Putamen (tissue), 1 donor: ENCODE data around the gene DLG4.
"Not testable (repeated sequence)": the region's sequence is repeated elsewhere in the genome, so short reads cannot be mapped to it uniquely, and the experiment has no call there.

Source experiments
- DNase-seq: peaks from one replicate; pipeline ENCODE4 v3.0.0-alpha.2; 2016; ENCODE audit warnings: low spot score

DLG4 gene

DNA sequence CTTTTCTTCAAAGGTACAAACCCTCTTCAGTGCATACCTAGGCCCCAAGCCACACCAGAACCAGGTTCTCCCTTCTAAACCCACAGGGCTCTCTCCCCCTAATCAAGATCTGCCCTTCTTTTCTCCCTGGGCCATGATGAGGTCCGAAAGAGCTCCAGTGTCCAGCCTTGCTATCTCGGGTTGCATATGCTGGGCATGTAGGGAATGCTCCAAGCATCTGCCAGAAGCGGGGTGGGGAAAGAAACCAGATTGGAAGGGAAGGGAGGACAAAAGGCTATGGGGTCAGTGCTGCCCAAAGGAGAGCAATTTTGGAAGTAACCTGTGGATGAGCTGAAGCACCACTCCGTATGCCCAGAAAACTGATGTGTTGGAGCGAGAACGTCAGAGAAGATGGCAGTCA is 29.6 kb upstream of the DLG4 start:
- DNase-seq, result no peak

DNA sequence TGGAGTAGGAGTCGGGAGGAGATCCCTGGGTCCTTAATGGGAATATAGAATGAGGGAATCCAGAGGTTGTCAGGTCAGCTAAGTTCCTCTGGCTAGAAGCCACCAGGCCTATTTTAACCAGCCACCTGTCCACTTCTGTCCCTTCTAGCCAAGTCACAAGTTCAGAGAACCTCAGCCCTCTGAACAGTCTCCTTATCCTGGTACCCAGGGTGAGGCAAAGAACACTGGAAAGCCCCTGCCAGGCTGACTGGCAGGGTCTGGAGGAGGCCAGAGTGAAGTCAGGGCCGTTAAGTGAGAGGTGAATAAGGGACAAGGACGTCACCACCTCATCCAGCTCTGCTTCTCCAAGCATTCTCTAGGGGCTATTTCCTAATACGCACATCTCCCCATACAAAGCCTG is 29.2 kb upstream of the DLG4 start:
- no peak for DNase-seq

- DNase-seq, result no peak
These were observed 27.1 kb upstream of the DLG4 start for GRCh38 chr17:7246779-7247178.

DNA sequence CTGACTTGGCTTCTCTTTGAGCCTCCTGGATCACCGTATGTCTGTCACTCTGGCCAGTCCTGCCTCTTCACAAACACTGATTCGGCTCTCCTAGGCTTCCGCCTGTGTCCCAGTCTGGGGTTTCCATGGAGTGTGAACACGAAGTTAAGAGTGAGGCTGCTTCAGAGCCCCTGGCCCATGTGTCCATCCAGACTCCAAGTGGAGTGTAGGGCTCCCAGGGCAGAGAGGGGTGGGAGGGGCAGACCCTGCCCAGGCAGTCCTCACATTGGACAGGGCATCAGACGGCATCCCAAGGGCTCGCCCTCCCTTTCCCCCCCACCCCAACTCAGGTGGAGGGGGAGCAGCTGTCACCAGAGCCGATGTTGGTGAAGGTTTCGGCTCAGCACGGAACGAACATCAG is 24.2 kb upstream of the DLG4 start:
- DNase-seq, result not testable (repeated sequence)

DNA sequence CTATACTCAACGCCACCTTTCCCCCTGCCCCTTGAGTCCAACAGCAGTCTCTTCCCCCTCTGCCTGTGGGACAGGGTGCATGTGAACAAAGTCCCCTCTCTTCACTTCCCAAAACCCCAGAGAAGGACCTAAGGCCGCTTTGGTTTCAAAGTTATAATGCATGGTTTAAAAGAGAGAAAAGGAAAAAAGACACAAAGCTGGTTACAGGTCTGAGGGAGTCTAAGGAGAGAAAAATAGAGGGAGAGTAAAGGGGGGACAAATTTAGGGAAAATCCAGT is 23.8 kb upstream of the DLG4 start:
- no peak for DNase-seq

- peak; percentile 96 for DNase-seq
These were observed 23.2 kb upstream of the DLG4 start for GRCh38 chr17:7242717-7243452.

- peak; percentile 95 for DNase-seq
These were observed 22.4 kb upstream of the DLG4 start, which contains the start of gene GABARAP for GRCh38 chr17:7241783-7242716. Gene GABARAP, minus strand, starts transcription at chr17:7242449. Its CDS starts 119 bp downstream, at chr17:7242330.

DNA sequence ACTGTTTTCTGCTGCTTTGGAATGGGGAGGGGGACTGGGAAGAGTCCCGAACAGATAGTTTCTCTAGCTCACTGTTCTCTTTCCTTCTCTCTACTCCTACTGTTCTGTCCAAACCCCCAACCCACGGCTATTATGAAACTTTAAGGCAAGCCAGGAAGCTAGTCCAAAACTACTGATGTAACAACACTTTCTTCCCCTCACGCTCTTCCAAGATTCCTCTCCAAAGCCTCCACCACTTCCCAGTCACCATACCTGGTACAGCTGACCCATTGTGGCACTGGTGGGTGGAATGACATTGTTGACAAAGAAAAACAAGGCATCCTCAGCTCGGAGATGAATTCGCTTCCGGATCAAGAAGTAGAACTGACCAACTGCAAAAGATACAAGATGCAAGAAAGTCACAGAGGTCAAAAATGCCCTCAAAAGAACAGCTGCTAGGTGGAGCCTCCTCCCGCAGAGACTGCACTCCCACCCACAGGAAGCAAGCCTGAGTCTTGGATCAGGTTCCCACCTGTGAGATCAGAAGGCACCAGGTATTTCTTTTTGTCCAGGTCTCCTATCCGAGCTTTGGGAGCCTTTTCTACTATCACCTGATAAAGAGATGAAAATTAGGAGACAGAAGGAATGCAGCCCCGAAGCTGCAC is 21.6 kb upstream of the DLG4 start:
- DNase-seq, result no peak

DNA sequence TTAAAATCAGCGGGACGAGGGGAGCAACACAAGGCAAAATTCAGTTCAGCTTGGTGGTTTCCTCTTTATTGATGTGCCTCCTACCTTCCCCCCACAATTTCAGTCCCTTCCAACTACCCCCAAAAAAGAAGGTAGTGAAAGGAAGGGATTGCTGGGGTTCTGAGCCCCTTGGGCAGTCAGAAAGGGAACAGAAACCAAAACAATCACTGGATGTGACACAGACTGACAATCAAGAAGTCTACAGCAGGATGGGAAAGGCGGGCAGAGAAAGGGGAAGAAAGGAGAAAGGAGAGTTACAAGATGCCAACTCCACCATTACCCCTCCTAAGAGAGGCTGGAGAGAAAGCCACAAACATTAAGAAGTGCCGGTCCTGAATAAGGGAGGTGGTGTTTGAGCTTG is 20.7 kb upstream of the DLG4 start:
- no peak for DNase-seq

DNA sequence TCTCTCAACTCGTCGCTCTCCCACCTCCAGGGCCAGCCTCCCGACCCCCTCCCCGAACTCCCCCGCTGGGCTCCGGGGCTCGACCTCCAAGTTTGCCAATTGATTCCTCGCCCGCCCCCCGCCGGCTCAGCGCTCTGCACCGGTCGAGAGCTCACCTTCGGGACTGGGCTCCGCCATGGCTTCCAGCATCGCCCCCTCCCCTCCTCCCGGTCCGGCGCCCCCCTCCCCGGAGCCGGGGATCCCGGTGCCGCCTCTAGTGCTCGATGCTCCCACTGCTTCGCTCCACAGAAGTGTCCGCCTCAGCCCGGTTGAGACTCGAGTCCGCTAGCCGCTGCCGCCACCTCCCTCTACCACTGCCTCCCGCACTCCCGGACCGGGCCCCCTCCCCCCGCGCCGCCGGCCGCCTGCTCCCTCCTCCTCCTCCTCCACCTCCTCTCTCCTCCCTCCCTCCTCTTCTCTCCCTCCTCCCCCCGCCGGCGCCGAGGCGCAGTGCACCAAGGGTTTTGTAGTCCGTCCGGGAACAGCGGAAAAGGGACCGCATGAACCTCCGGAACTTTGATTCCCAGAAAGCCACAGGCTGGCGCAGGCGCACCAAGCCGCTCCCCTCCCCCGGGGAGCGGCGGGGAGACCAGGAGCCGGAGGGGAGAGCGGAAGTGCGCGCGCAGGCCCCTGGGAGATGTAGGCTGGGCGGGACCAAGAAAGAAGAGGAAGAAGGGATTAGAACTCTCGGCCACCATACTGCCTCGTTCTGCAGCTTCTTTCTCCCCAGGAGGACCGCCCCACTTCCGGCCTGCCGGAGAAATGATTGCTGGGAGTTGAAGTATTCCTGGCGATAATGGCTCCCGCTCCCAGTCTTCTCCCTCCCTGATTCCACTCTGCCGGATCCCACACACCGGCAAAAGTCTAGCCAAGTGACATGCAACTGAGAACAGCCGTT is 19.7 kb upstream of the DLG4 start, which contains the start of gene PHF23:
Gene PHF23 (minus strand): TSS at position 367 of the 937 bp plus-strand sequence. CDS start 178 bp downstream, at position 189.
- DNase-seq, result peak; percentile 100

GRCh38 chr17:7238420-7239090 is 18.9 kb upstream of the DLG4 start:
- no peak for DNase-seq

DNA sequence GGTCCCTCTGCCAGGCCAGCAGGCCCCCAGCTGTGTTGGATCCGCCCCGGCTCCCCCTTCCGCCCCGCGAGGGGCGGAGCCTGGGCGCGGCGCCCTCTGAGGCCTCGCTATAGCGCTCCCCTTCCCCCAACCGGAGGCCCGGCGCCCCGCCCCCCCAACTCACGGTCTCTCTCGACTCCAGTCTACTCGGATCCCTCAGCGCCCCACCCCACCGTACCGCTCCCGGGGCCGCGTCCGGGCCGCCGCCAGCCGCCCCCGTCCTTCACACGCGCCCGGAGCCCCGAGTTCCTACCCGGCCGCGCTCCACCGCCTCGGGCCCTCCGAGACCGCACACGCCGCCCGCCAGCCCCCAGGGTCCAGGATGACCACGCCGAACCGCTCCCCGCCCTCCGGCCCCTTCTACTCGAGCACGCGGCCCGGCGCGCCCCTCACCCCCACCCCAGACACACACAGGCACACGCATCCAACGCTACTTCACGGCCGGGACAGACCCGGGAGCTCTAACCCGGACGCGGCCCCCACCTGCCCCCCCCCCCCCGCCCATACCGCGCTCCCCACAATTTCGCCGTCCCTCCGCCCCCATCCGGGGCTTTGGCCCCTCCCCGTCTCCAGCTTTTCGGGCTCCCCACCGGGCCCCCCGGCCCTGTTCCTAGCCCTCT is 18.3 kb upstream of the DLG4 start:
- no peak for DNase-seq

DNA sequence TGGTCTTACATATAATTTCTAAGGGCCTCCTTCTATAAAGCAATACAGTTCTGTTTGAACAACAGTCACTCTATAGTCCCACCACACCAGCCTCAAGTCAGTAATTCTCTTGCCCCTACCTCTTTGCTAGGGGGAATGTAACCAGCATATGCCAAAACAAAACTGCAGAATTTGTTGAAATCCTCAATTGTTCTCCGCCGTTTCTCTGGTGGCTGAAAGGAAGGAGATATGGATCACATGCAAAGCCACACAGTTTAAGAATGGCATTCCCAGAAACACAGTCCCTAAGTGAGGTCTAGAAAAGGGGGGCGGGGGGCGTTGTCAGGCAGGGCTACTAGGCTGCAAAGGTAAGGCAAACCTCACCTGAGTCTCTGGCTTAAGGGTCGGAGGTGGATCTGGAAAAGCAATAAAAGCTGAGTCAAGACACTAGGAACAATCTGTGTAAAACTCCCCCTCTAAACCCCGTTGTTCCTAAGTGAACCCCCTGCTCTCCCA is 17.7 kb upstream of the DLG4 start:
- no peak for DNase-seq

GRCh38 chr17:7236808-7237207 is 17.2 kb upstream of the DLG4 start:
- no peak for DNase-seq

- DNase-seq, result no peak
These were observed 16.3 kb upstream of the DLG4 start for GRCh38 chr17:7235693-7236665.

DNA sequence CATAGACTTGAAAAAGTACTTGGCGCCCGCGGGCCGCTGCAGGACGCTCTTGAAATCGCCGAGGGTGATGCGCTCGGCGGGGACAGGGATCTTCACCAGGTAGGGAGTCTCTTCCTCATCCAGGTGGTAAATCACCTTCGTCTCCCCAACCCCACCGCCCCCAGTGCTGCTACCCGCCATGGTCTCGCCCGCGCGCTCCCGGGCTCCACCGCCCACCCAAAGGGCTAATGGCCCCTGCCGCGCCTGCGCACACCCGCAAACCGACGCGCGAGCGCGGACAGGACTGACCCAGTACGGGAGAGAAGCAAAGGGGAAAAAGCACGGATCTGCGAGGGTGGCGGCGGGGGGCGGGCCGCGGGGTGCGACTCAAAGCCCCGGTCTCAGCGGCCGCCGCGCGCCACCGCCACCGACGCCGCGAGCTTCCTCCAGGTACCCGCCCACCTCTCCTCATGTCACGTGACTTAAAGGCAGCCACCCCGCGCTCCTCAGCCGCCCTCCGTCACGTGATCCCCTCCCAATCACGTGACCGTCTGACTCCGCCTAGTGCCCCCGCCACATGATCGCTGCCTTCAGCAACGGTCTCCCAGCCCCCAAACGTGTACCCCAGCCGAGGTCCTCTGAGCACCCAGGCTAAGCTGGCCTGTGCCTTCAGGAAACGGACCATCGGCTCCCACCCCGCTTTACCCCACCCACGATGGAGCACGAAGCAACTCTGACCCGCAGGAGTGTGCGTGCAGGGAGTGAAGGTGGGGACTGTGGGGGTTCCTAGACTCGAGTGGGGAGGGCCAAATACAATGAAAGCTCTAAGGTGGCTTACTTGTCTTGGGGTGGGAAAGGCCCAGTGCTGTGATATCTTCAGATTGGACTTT is 14.7 kb upstream of the DLG4 start, which contains the start of gene DVL2:
Gene DVL2 (minus strand): TSS at position 435 of the 869 bp plus-strand sequence. CDS start 255 bp downstream, at position 180.
- peak; percentile 95 for DNase-seq

- no peak for DNase-seq
These were observed 14.1 kb upstream of the DLG4 start for GRCh38 chr17:7233701-7234082.

- no peak for DNase-seq
These were observed 12.5 kb upstream of the DLG4 start for GRCh38 chr17:7232114-7232513.
